Measurements from ENCODE around the gene NHSL2. TPM values are rescaled to one million over a fixed set of nuclear protein-coding genes. Genes with fewer than 3 reads are reported as not detected.

The NHSL2 gene
- total RNA-seq, 1 experiment from 2014 or later, result 0.02 TPM

DNA sequence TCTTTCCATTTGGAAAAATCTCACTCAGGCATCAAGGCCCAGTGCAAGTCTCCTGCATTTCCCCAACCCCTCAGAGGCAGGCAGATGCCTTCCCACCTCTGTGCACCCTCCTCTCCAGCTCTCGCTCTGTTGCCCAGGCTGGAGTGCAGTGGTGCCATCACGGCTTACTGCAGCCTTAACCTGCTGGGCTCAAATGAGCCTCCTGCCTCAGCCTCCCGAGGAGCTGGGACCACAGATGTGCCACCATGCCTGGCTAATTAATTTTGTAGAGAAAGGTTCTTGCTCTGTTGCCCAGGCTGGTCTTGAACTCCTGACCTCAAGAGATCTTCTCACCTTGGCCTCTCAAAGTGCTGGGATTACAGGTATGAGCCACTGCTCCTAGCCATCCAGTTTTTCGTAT, 95.8 kb downstream of the NHSL2 start:
- Histone ChIP-seq H3K36me3 (no peaks in the 10 kb centered on the region), H3K9me3 (replicated peaks) (no peaks in the 10 kb centered on the region), H3K4me3 (no peak overlapping the region), H3K27me3 (no peaks in the 10 kb centered on the region), H3K27ac (no peak overlapping the region), H3K4me1 (peaks cover 20% of the 10 kb centered on the region)
- no peak for DNase-seq

DNA sequence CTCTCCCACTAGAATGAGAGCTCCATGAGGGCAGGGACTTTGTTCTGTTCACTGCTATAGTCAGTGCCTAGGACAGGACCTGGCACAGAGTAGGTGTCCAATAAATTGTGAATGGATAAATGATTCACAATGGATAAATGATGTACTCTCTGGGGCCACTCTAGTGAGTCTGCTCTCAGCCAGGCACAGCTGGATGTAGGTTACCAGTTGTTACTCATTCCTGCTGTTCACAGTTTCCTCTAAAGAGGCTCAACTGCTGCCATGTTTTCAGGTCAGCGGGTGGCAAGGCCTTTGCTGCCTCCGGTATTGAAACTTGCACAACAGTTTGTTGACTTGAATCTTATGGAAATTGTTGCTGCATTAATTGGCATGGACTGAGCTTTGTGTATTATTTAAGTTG, 99.1 kb downstream of the NHSL2 start:
- Histone ChIP-seq H3K4me1 (peaks cover 2% of the 10 kb centered on the region; the same call in 1 of the 2 replicates), H3K27ac (no peak overlapping the region), H3K9me3 (replicated peaks) (no peaks in the 10 kb centered on the region), H3K27me3 (no peaks in the 10 kb centered on the region), H3K4me3 (no peak overlapping the region), H3K36me3 (no peaks in the 10 kb centered on the region)
- DNase-seq, result no peak

GRCh38 chrX:72011734-72012133, 101.1 kb downstream of the NHSL2 start:
- no peak for DNase-seq
- H3K27ac ChIP-seq, result no peak overlapping the region
- no peaks in the 10 kb centered on the region for H3K36me3 ChIP-seq

DNA sequence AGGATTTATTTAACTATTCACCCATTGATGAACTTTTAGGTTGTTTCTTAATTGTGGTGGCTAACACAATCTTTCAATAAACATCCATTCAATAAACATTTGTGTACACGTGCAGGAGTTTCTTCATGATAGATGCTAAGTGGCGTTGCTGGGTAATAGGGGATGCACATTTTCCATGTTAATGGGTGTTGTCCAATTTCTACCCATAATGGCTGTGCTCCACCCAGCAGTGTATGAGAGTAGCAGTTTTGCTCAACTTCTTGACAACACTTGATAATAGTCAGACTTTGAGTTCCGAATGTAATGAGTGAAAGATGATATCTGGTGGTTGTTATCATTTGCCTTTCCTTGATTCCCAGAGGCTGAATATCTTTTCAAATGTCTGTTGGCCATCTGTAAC, 104.7 kb downstream of the NHSL2 start:
- H3K4me1 ChIP-seq, result peaks cover 5% of the 10 kb centered on the region
- H3K27ac ChIP-seq, result no peak overlapping the region
- H3K4me3 ChIP-seq, result no peak overlapping the region
- no peak for DNase-seq
- no peaks in the 10 kb centered on the region for H3K9me3 ChIP-seq (replicated peaks)
- 0 out of 2 replicates have a peak, but pooled peaks cover 4% of the 10 kb centered on the region for H3K27me3 ChIP-seq
- H3K36me3 ChIP-seq, result no peaks in the 10 kb centered on the region

More at GRCh38 chrX:72011734-72012133, 101.1 kb downstream of the NHSL2 start:
- Histone ChIP-seq H3K9me3 (replicated peaks) (no peaks in the 10 kb centered on the region), H3K4me1 (no peaks in the 10 kb centered on the region), H3K27me3 (0 out of 2 replicates have a peak, but pooled peaks cover 4% of the 10 kb centered on the region), H3K4me3 (no peak overlapping the region)

DNA sequence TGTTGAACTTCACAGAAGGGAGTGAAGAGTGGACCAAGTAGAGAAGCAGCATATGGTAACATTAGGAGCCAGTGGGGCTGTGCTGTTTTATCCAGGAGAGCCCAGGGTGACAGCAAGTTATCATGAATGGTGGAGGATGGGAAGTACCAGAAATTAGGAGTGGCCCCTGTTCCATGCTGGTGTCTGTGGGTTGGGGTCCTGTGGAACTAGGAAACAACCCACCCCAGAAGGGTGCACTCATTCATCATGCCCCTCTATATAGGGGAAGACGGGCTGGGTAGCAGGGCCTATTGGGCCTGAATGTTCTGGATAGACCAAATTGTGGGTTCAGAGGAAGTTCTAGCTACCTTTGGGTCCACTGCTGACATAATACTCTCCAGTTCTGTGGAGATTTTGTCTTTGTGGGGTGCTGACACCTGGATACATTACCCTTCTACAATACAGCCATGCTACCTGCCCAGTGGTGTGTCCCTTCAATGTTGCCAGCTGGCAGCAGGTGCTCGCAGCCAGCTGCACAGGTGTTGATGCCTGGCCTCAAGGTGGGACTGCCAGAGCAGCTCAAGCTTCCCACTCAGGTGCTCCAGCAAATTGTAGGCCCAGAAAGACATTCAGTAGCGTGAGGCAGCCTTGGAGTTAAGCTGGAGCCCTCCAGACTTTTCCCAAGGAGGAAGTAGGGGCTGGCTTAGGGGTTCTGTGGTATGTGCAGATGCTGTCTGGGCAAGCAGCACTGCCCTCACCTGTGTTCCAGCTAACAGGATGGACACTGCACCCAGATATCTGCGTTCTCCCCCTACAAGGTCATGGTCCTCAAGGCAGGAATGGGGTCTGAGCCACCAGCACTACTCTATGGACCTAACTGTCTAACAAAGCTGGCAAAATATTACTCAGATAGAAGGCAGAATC, 106.5 kb downstream of the NHSL2 start:
- H3K27ac ChIP-seq, result no peak overlapping the region
- H3K4me1 ChIP-seq, result peaks cover 5% of the 10 kb centered on the region
- H3K27me3 ChIP-seq, result 0 out of 2 replicates have a peak, but pooled peaks cover 4% of the 10 kb centered on the region
- DNase-seq, result no peak
- H3K9me3 ChIP-seq (replicated peaks), result no peaks in the 10 kb centered on the region
- H3K4me3 ChIP-seq, result no peak overlapping the region
- no peaks in the 10 kb centered on the region for H3K36me3 ChIP-seq

DNA sequence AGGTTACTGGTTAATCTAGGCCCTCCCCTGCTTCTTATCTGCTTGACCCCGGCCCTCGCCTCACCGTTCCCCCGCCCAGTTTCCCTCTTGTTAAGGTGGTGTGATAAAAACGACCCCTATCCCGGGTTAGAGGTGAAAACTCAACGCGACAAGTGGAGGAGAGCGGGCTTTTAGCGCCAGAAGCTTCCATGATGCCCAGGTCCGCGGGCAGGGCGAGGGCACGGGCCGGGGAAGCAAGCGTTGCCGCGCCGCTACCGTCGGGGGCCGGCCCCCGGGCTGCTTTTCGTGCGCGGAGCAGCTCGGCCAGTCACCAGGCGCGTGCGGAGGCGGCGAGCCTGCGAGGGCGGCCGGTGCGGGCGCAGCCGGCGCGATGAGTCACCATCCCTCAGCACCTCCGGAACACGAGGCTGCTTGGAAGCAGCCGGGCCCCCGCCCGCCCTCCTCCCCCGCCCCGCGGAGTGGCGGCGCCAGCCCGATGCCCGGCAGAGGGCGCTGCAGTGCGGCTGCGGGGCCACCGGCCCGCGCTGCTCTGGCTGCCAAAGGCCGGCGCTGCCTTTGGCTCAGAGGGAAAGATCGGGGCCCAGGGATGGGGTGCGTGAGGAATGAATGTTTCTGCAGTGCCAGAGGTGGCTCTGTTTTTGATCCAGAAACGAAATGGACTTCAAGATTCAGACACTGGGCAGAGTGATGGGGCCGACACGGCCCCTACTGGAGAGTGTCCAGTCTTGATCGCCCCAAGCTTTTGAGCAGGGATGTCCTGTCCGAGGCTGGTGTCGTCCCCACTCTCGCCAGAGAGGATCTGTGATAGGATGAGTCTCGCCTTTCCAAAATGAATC, 107.8 kb downstream of the NHSL2 start:
- H3K9me3 ChIP-seq (replicated peaks), result no peaks in the 10 kb centered on the region
- no peak overlapping the region for H3K27ac ChIP-seq
- 0 out of 2 replicates have a peak, but pooled peaks cover 4% of the 10 kb centered on the region for H3K27me3 ChIP-seq
- H3K36me3 ChIP-seq, result no peaks in the 10 kb centered on the region
- peaks cover 5% of the 10 kb centered on the region for H3K4me1 ChIP-seq
- DNase-seq, result peak; percentile 86
- peak overlapping the region; percentile 43 for H3K4me3 ChIP-seq

DNA sequence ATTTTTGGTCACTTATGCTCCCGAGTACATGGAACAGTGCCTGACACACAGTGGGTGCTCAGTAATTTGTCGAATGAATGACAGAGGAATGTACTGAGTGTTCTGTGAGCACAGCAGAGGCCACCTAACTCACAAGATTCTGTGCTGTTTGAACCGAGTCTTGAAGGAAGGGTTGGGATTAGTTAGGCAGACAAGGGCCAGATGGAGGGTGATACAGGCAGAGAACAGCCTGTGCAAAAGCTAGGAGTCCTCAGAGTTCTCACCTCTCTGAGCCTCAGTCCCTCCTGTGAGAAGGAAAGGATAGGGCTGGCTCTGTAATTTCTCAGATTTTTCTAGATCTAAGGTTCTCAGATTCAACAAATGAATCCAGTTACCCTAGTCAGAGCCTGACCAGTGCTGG, 108.8 kb downstream of the NHSL2 start:
- Histone ChIP-seq H3K9me3 (replicated peaks) (no peaks in the 10 kb centered on the region), H3K27me3 (0 out of 2 replicates have a peak, but pooled peaks cover 4% of the 10 kb centered on the region), H3K4me1 (peaks cover 11% of the 10 kb centered on the region), H3K4me3 (no peak overlapping the region), H3K36me3 (no peaks in the 10 kb centered on the region), H3K27ac (no peak overlapping the region)
- no peak for DNase-seq

- H3K36me3 ChIP-seq, result no peaks in the 10 kb centered on the region
- H3K9me3 ChIP-seq (replicated peaks), result no peaks in the 10 kb centered on the region
- H3K4me3 ChIP-seq, result no peak overlapping the region
- H3K27ac ChIP-seq, result no peak overlapping the region
- peaks cover 15% of the 10 kb centered on the region for H3K4me1 ChIP-seq
- DNase-seq, result no peak
- 0 out of 2 replicates have a peak, but pooled peaks cover 4% of the 10 kb centered on the region for H3K27me3 ChIP-seq
Measured at GRCh38 chrX:72020204-72020603, 109.6 kb downstream of the NHSL2 start.

DNA sequence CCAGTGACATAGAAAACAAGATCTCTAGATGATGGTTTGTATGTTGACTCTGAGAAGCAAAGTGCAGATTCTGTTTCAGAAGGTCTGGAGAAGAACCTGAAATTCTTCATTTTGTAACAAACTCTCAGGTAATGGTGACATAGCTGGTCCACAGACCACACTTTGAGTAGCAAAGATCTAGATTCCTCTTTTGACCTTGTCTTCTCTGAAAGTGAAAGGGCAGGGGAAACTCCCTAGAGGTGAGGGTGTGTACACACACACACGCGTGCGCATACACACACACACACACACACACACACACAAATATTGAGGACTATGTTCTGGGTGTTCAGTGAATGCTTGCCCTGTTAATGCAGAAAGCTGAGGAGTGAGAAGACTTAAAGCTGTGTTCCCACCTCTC, 110.1 kb downstream of the NHSL2 start:
- no peaks in the 10 kb centered on the region for H3K36me3 ChIP-seq
- H3K9me3 ChIP-seq (replicated peaks), result no peaks in the 10 kb centered on the region
- no peak overlapping the region for H3K27ac ChIP-seq
- DNase-seq, result no peak
- no peak overlapping the region for H3K4me3 ChIP-seq
- peaks cover 15% of the 10 kb centered on the region for H3K4me1 ChIP-seq
- 0 out of 2 replicates have a peak, but pooled peaks cover 2% of the 10 kb centered on the region for H3K27me3 ChIP-seq

GRCh38 chrX:72021975-72022374, 111.3 kb downstream of the NHSL2 start:
- H3K36me3 ChIP-seq, result no peaks in the 10 kb centered on the region
- no peaks in the 10 kb centered on the region for H3K27me3 ChIP-seq
- DNase-seq, result peak in 1 of 2 experiments; percentile 34
- H3K9me3 ChIP-seq (replicated peaks), result no peaks in the 10 kb centered on the region
- H3K4me3 ChIP-seq, result no peak overlapping the region
- H3K27ac ChIP-seq, result no peak overlapping the region
- H3K4me1 ChIP-seq, result peaks cover 15% of the 10 kb centered on the region

DNA sequence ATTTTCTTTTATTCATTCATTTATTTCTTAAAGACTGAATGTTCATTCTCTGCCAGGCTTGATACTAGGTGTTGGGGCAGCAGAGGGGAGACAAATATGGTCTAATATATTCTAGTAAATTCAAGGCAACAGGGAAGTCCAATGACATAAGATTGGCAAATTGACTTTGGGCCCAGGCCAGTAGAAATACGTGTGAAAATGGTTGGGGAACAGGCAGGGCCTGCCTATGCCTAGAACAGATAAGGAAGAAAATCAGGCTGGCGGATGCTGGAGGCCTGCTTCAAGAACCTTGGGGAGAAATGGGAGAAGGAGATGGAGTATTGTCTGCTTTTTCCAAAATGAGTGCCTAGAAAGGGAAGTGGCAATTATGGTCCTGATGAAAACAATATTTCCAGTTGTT, 112.4 kb downstream of the NHSL2 start:
- Histone ChIP-seq H3K4me1 (peaks cover 12% of the 10 kb centered on the region), H3K9me3 (replicated peaks) (no peaks in the 10 kb centered on the region), H3K4me3 (no peak overlapping the region), H3K36me3 (no peaks in the 10 kb centered on the region), H3K27ac (no peak overlapping the region), H3K27me3 (no peaks in the 10 kb centered on the region)
- DNase-seq, result no peak

DNA sequence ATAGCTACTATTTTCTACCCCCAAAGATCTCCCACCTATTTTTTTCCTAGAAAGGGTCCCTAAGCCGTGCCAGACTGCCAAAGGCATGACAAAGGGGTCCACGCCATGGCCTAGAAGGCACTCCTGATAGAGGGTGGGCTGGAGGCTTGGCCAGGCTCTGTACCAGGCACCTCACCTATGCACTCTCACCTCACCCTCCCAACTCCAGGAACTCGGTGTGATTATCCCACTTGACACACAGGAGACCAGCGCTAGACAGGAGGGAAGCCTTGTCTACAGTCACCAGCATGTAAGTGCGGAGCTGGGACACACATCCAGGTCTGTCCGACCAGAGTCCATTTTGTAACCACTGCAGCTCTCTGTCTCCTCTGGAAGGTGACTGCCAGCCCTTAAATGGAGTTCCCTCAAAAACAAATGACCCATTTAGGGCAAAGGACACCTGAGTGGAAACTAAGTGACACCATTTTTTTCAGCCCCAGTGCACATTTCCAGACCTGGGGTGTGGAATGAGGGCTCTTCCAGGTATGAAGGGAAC, 114.7 kb downstream of the NHSL2 start:
- Histone ChIP-seq H3K4me1 (peaks cover 29% of the 10 kb centered on the region), H3K36me3 (no peaks in the 10 kb centered on the region), H3K27me3 (no peaks in the 10 kb centered on the region), H3K27ac (no peak overlapping the region), H3K9me3 (replicated peaks) (no peaks in the 10 kb centered on the region), H3K4me3 (no peak overlapping the region)
- no peak for DNase-seq

DNA sequence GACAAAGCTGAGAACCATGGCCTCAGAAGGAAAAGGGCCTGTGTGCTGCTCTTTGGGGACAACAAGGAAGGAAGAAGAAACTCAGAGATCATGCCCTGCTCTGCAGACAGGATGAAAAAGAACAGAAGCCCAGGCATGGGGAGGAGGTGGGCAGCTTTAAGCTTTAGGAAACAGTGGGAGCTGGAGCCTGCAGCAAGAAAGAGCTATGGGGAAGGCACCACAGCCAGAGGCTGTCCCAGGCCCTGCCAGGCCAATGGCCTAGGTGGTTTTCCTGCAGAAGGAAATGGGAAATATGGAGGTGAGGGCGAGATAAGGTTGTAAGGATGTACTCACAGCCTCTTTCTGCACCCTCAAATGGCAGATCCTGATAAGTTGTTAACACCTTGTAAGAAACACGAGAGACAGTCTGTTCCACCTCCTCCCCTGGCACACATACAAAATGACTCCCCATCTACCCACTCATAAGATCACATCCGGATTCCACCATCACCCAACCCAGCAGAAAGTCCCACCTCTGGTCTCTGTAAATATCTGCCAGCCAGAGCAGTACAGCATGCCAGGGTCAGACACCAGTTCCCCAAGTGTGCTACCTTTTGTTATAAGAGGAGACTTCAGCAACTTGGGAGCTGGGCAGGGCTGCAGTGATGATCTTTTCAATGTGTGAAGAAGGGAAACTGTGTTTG, 115.8 kb downstream of the NHSL2 start:
- Histone ChIP-seq H3K36me3 (no peaks in the 10 kb centered on the region), H3K27ac (no peak overlapping the region), H3K27me3 (no peaks in the 10 kb centered on the region), H3K4me3 (no peak overlapping the region), H3K4me1 (peaks cover 31% of the 10 kb centered on the region), H3K9me3 (replicated peaks) (no peaks in the 10 kb centered on the region)
- DNase-seq, result no peak
